ENCODE measurements around the gene LRRC27. TPM values are rescaled to one million over a fixed set of nuclear protein-coding genes. Genes with fewer than 3 reads are reported as not detected.

Gene LRRC27
- polyA plus RNA-seq, 3 donors, result 3.6 to 12.8 (median 3.6) TPM

DNA sequence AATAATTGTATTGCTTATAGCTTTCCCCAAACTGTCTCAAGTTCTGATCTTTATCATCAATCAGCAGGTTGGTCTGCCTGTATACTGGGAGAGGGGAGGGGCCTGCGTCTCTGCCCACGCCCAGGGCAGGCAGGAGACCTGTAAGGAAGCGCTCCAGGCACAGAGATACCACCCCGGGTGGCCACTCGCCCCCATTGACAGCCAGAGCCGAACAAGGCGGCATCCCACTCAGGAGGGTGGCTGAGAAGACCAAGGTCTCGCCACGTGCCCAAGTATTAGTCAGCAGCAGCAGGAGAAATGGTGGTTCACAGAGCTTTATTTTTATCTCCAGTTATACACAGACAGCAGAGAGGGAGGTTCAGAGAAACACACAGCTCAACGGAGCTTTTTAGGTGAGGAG, 31.4 kb upstream of the LRRC27 start:
- H3K4me3 Mint-ChIP-seq, result no peak overlapping the region
- no peak overlapping the region for H3K27ac Mint-ChIP-seq

DNA sequence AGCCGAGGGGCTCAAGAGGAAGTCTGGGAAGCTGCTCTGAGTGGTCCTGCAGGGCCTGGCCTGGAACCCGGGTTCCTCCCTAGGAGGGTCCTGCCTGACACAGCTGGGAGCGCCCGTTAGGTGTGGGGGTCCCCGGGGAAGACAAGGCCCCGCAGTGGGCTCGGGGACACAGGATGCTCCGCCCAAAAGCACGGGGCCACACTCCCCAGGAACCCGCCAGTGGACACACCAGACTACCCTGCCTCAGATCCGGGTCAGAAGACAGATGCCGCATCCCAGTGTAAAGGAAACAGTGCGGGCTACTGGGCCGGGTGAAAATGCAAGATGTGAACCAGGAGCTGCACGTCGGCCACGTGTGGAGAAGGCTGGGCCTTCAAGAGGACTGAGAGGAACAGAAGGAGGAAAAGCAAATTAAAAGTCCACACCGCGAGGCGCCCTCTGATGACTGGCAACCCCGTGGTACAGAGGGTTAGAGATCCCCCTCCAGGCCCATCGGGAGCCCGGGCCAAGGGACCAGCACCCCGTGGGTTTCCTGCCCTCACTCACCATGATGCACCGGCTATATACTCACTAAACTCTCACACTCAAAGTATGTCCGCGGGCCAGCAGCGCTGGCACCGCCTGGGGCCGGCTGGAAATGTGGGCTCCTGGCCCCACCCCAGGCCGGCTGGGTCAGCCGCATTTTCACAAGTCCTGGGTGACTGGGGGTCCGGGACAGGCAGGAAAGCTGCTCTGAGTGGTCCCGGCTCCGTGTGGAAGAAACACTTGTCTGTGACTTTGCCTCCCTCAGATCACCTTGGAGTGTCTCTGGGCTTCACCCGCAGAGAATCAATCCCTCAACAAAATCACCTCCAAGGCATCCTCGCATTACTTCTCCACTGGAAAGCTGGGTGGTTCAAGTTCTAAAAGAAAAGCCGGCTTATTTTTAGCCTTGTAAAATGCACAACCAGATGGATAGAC, 30.3 kb upstream of the LRRC27 start:
- H2AFZ ChIP-seq (ENCODE audit: insufficient read depth, low read depth, low read length, poor library complexity, severe bottlenecking), result no peak overlapping the region
- WGBS (ENCODE audit: insufficient coverage), result 92% methylated on average over 28 of the region's 38 CpGs
- intact Hi-C loops (cut with micrococcal nuclease), result loop anchor here (10.0 kb wide), 4 partner anchors 67 to 1073 kb away; partner anchors contain the start of genes ECHS1 (in 1 of the 2), INPP5A (in 1 of the 2) and PAOX (in 1 of the 2)
- TF ChIP-seq, protein P1, sequence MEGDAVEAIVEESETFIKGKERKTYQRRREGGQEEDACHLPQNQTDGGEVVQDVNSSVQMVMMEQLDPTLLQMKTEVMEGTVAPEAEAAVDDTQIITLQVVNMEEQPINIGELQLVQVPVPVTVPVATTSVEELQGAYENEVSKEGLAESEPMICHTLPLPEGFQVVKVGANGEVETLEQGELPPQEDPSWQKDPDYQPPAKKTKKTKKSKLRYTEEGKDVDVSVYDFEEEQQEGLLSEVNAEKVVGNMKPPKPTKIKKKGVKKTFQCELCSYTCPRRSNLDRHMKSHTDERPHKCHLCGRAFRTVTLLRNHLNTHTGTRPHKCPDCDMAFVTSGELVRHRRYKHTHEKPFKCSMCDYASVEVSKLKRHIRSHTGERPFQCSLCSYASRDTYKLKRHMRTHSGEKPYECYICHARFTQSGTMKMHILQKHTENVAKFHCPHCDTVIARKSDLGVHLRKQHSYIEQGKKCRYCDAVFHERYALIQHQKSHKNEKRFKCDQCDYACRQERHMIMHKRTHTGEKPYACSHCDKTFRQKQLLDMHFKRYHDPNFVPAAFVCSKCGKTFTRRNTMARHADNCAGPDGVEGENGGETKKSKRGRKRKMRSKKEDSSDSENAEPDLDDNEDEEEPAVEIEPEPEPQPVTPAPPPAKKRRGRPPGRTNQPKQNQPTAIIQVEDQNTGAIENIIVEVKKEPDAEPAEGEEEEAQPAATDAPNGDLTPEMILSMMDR (IDR thresholded peaks at IDR 0.05), result no peak
- H3K9ac ChIP-seq (ENCODE audit: insufficient read depth, low read length, poor library complexity, severe bottlenecking), result no peak overlapping the region
- Mint-ChIP-seq H3K36me3 (peaks cover 13 to 14% of the 10 kb centered on the region in 2 donors), H3K27me3 (ENCODE audit: low read depth in 3 of 3) (peaks cover 12 to 36% (median 17%) of the 10 kb centered on the region in 3 donors), H3K4me3 (no peak overlapping the region), H3K27ac (no peak overlapping the region), H3K4me1 (peaks cover 27% of the 10 kb centered on the region), H3K9me3 (peaks cover 0 to 8% (median 5%) of the 10 kb centered on the region in 7 donors)
- H3K9me3 ChIP-seq (replicated peaks in 1 of 2; ENCODE audit: control insufficient read depth in 1 of 2, insufficient read depth in 1 of 2, low read length in 2 of 2), result no peaks in the 10 kb centered on the region
- peaks cover 90% of the 10 kb centered on the region for H4K20me1 ChIP-seq (ENCODE audit: insufficient read depth, low read length)
- no peaks in the 10 kb centered on the region for H3K36me3 ChIP-seq (replicated peaks in 1 of 2; ENCODE audit: control insufficient read depth in 1 of 2, insufficient read depth in 2 of 2, low read length in 2 of 2)
- H3K27me3 ChIP-seq (ENCODE audit: control insufficient read depth in 2 of 2, insufficient read depth in 2 of 2, low read length in 2 of 2), result peaks cover 1 to 15% of the 10 kb centered on the region in 2 donors
- peaks cover 11% of the 10 kb centered on the region for H3K79me2 ChIP-seq (ENCODE audit: insufficient read depth, low read length)
- no peak overlapping the region for H3K27ac ChIP-seq (ENCODE audit: low read depth in 1 of 2, low read length in 2 of 2)
- DNase-seq, result no peak
- H3K4me1 ChIP-seq (ENCODE audit: control insufficient read depth in 1 of 2, insufficient read depth in 2 of 2, low read length in 2 of 2), result peaks cover 4 to 5% of the 10 kb centered on the region in 2 donors
- H3K4me3 ChIP-seq (replicated peaks in 1 of 3; ENCODE audit: low read depth in 2 of 3, low read length in 3 of 3), result no peak overlapping the region
- H3K4me2 ChIP-seq (replicated peaks; ENCODE audit: extremely low read depth, low read length, poor library complexity, severe bottlenecking), result no peak overlapping the region

More for the DNA sequence above, 31.4 kb upstream of the LRRC27 start:
- H3K27me3 ChIP-seq (ENCODE audit: control insufficient read depth in 2 of 2, insufficient read depth in 2 of 2, low read length in 2 of 2), result peaks cover 0 to 5% of the 10 kb centered on the region in 2 donors
- DNase-seq, result no peak
- no peak overlapping the region for H3K4me2 ChIP-seq (replicated peaks; ENCODE audit: extremely low read depth, low read length, poor library complexity, severe bottlenecking)
- intact Hi-C loops (cut with micrococcal nuclease), result loop anchor here (10.0 kb wide), 4 partner anchors 66 to 1074 kb away; partner anchors contain the start of genes ECHS1 (in 1 of the 2), INPP5A (in 1 of the 2) and PAOX (in 1 of the 2)
- H4K20me1 ChIP-seq (ENCODE audit: insufficient read depth, low read length), result peaks cover 90% of the 10 kb centered on the region
- H3K79me2 ChIP-seq (ENCODE audit: insufficient read depth, low read length), result peaks cover 3% of the 10 kb centered on the region
- Mint-ChIP-seq H3K36me3 (peaks cover 4% of the 10 kb centered on the region in 2 donors), H3K9me3 (peaks cover 0 to under 1% (median 0%) of the 10 kb centered on the region in 7 donors), H3K4me1 (peaks cover 19% of the 10 kb centered on the region), H3K27me3 (ENCODE audit: low read depth in 3 of 3) (peaks cover 3 to 29% (median 8%) of the 10 kb centered on the region in 3 donors)
- TF ChIP-seq, protein P1 (IDR thresholded peaks at IDR 0.05), result no peak
- H3K27ac ChIP-seq (ENCODE audit: low read depth in 1 of 2, low read length in 2 of 2), result no peak overlapping the region
- H3K9me3 ChIP-seq (replicated peaks in 1 of 2; ENCODE audit: control insufficient read depth in 1 of 2, insufficient read depth in 1 of 2, low read length in 2 of 2), result no peaks in the 10 kb centered on the region
- H3K4me1 ChIP-seq (ENCODE audit: control insufficient read depth in 1 of 2, insufficient read depth in 2 of 2, low read length in 2 of 2), result no peaks in the 10 kb centered on the region
- no peak overlapping the region for H2AFZ ChIP-seq (ENCODE audit: insufficient read depth, low read depth, low read length, poor library complexity, severe bottlenecking)
- H3K36me3 ChIP-seq (replicated peaks in 1 of 2; ENCODE audit: control insufficient read depth in 1 of 2, insufficient read depth in 2 of 2, low read length in 2 of 2), result no peaks in the 10 kb centered on the region
- no peak overlapping the region for H3K9ac ChIP-seq (ENCODE audit: insufficient read depth, low read length, poor library complexity, severe bottlenecking)
- 73% methylated on average over 6 of the region's 10 CpGs for WGBS (ENCODE audit: insufficient coverage)
- H3K4me3 ChIP-seq (replicated peaks in 1 of 3; ENCODE audit: low read depth in 2 of 3, low read length in 3 of 3), result no peak overlapping the region
